H9 (cell line): ENCODE results near the gene MCF2L. TPM values are rescaled to one million over a fixed set of nuclear protein-coding genes. Genes with fewer than 3 reads are reported as not detected.

Experiments
- DNase-seq: peaks from one replicate; pipeline ENCODE4 v3.0.0-alpha.2; 2017
- H2AFZ ChIP-seq: one replicate; pipeline ENCODE4 v1.6.1; 2013; ENCODE audit warnings: mild to moderate bottlenecking, low read length, control low read depth, moderate library complexity
- H2AK5ac ChIP-seq: 2 replicates; pipeline ENCODE4 v1.6.1; 2013; ENCODE audit warnings: low read length, control low read depth, mixed read lengths; ENCODE audit not compliant: insufficient read length
- H2BK120ac ChIP-seq: one replicate; pipeline ENCODE4 v1.6.1; 2013; ENCODE audit warnings: low read depth, mild to moderate bottlenecking, low read length, control low read depth, inconsistent platforms; ENCODE audit not compliant: poor library complexity, severe bottlenecking
- H2BK12ac ChIP-seq: 2 replicates; pipeline ENCODE4 v1.6.1; 2013; ENCODE audit warnings: low read length, control low read depth, mixed read lengths, low read depth; ENCODE audit not compliant: insufficient read length
- H2BK15ac ChIP-seq: 2 replicates; pipeline ENCODE4 v1.6.1; 2013; ENCODE audit warnings: low read depth, low read length, control low read depth
- H2BK20ac ChIP-seq: one replicate; pipeline ENCODE4 v1.6.1; 2013; ENCODE audit warnings: low read depth, mild to moderate bottlenecking, low read length, control low read depth, inconsistent platforms; ENCODE audit not compliant: poor library complexity, severe bottlenecking
- H2BK5ac ChIP-seq: 2 replicates; pipeline ENCODE4 v1.6.1; 2013; ENCODE audit warnings: low read length, control low read depth, mixed read lengths; ENCODE audit not compliant: insufficient read length
- H3K14ac ChIP-seq: 2 replicates; pipeline ENCODE4 v1.6.1; 2013; ENCODE audit warnings: low read length, control low read depth; ENCODE audit not compliant: insufficient read depth
- H3K18ac ChIP-seq: 2 replicates; pipeline ENCODE4 v1.6.1; 2013; ENCODE audit warnings: low read depth, mild to moderate bottlenecking, mixed read lengths, low read length, control low read depth; ENCODE audit not compliant: insufficient read length
- H3K23ac ChIP-seq: 2 replicates; pipeline ENCODE4 v1.6.1; 2013; ENCODE audit warnings: low read length, control low read depth, mixed read lengths, low read depth; ENCODE audit not compliant: insufficient read length
- H3K23me2 ChIP-seq: 2 replicates; pipeline ENCODE4 v1.6.1; 2013; ENCODE audit warnings: low read depth, mild to moderate bottlenecking, mixed read lengths, low read length, control low read depth; ENCODE audit not compliant: insufficient read length, poor library complexity, severe bottlenecking
- H3K27ac ChIP-seq: 2 replicates; pipeline ENCODE4 v1.5.1; 2013; ENCODE audit warnings: low read length, control low read depth, mixed read lengths, low read depth; ENCODE audit not compliant: insufficient read length
- H3K27me3 ChIP-seq: 2 replicates; pipeline ENCODE4 v1.6.1; 2013; ENCODE audit warnings: low read length, control low read depth, inconsistent platforms; ENCODE audit not compliant: insufficient read depth
- H3K4ac ChIP-seq: 2 replicates; pipeline ENCODE4 v1.6.1; 2013; ENCODE audit warnings: low read depth, mild to moderate bottlenecking, control low read depth, inconsistent platforms, low read length, moderate library complexity
- H3K4me1 ChIP-seq: 2 replicates; pipeline ENCODE4 v1.6.1; 2013; ENCODE audit warnings: low read length, control low read depth, inconsistent platforms; ENCODE audit not compliant: insufficient read depth
- H3K4me2 ChIP-seq: 2 replicates; pipeline ENCODE4 v1.6.1; 2013; ENCODE audit warnings: low read length, control low read depth, mixed read lengths; ENCODE audit not compliant: insufficient read length, insufficient read depth
- H3K56ac ChIP-seq: 2 replicates; pipeline ENCODE4 v1.6.1; 2013; ENCODE audit warnings: low read depth, mild to moderate bottlenecking, mixed read lengths, low read length, control low read depth; ENCODE audit not compliant: insufficient read length
- H3K79me1 ChIP-seq: 2 replicates; pipeline ENCODE4 v1.6.1; 2013; ENCODE audit warnings: low read depth, mild to moderate bottlenecking, moderate library complexity, low read length, control low read depth, inconsistent platforms; ENCODE audit not compliant: insufficient read depth, poor library complexity, severe bottlenecking
- H3K79me2 ChIP-seq: 2 replicates; pipeline ENCODE4 v1.6.1; 2013; ENCODE audit warnings: low read length, control low read depth, inconsistent platforms; ENCODE audit not compliant: insufficient read depth
- H3K9ac ChIP-seq: 2 replicates; pipeline ENCODE4 v1.6.1; 2013; ENCODE audit warnings: low read length, control low read depth, mixed read lengths; ENCODE audit not compliant: insufficient read length; ENCODE audit errors: extremely low read depth
- H3K9me3 ChIP-seq: one replicate; pipeline ENCODE4 v1.6.1; 2013; ENCODE audit warnings: low read depth, low read length, inconsistent platforms; ENCODE audit not compliant: control insufficient read depth
- H3T11ph ChIP-seq: one replicate; pipeline ENCODE4 v1.6.1; 2013; ENCODE audit warnings: mild to moderate bottlenecking, low read length, control low read depth, inconsistent platforms
- H4K20me1 ChIP-seq: one replicate; pipeline ENCODE4 v1.6.1; 2013; ENCODE audit not compliant: control insufficient read depth, insufficient read length, insufficient read depth
- H4K5ac ChIP-seq: 2 replicates; pipeline ENCODE4 v1.6.1; 2013; ENCODE audit warnings: low read depth, mild to moderate bottlenecking, mixed read lengths, low read length, control low read depth; ENCODE audit not compliant: insufficient read length
- H4K8ac ChIP-seq: replicated peaks from 2 replicates; pipeline ENCODE4 v1.6.1; 2013; ENCODE audit warnings: low read length, control low read depth, mixed read lengths, low read depth; ENCODE audit not compliant: insufficient read length
- H4K91ac ChIP-seq: 2 replicates; pipeline ENCODE4 v1.6.1; 2013; ENCODE audit warnings: low read depth, mild to moderate bottlenecking, moderate library complexity, mixed read lengths, low read length, control low read depth; ENCODE audit not compliant: insufficient read length
- H3K27ac Mint-ChIP-seq, 3 experiments: 2 replicates in 2 of 3; 3 replicates in 1 of 3; pipeline ENCODE4 v1.8.0; 2020 to 2021; ENCODE audit warnings: mixed read lengths in 3 of 3, mild to moderate bottlenecking in 1 of 3, moderate library complexity in 1 of 3
- H3K27me3 Mint-ChIP-seq: 2 replicates; pipeline ENCODE4 v1.8.0; 2021; ENCODE audit warnings: low read depth, mild to moderate bottlenecking, moderate library complexity, mixed read lengths
- H3K36me3 Mint-ChIP-seq, 3 experiments: 2 replicates in 2 of 3; 3 replicates in 1 of 3; pipeline ENCODE4 v1.8.0; 2020 to 2021; ENCODE audit warnings: low read depth in 3 of 3, mixed read lengths in 3 of 3; ENCODE audit not compliant: insufficient read depth in 1 of 3
- H3K4me1 Mint-ChIP-seq, 2 experiments: 2 replicates each; pipeline ENCODE4 v1.8.0; 2020; ENCODE audit warnings: mixed read lengths in 2 of 2
- H3K4me3 Mint-ChIP-seq, 2 experiments: 2 replicates in 1 of 2; 3 replicates in 1 of 2; pipeline ENCODE4 v1.8.0; 2020 to 2021; ENCODE audit warnings: mild to moderate bottlenecking in 2 of 2, mixed read lengths in 2 of 2, moderate library complexity in 1 of 2
- H3K9me3 Mint-ChIP-seq, 2 experiments: 2 replicates in 1 of 2; 3 replicates in 1 of 2; pipeline ENCODE4 v1.8.0; 2020; ENCODE audit warnings: mild to moderate bottlenecking in 2 of 2, mixed read lengths in 2 of 2, moderate library complexity in 1 of 2
- CTCF ChIP-seq: fragments of 200-600 bp; sonication (generic); conservative IDR thresholded peaks from 3 replicates; pipeline ENCODE4 v1.8.0; 2021; ENCODE audit warnings: antibody characterized with exemption, mild to moderate bottlenecking
- WGBS: extraction: QIAGEN DNeasy Blood & Tissue Kit; methylation state at CpG from one replicate; pipeline ENCODE4 v1.1.7; 2013; ENCODE audit warnings: missing lambda C conversion rate, low lambda C conversion rate, mixed read lengths; ENCODE audit not compliant: insufficient read length; ENCODE audit errors: extremely low coverage; 5-methylcytosine and 5-hydroxymethylcytosine counted together
- total RNA-seq: library from RNA; stranded (reverse); gene quantifications from 2 replicates; pipeline ENCODE4 v1.2.1, GENCODE V29; 2021

The MCF2L gene
- total RNA-seq, 1 experiment from 2014 or later, result 18.5 TPM

- H4K20me1 ChIP-seq, result no peaks in the 10 kb centered on the region
- H4K5ac ChIP-seq, result no peak overlapping the region
- H3K23me2 ChIP-seq, result no peaks in the 10 kb centered on the region
- H3K23ac ChIP-seq, result no peak overlapping the region
- TF ChIP-seq CTCF, result no peak
- no peak overlapping the region for H4K91ac ChIP-seq
- H3K14ac ChIP-seq, result no peak overlapping the region
- no peak for DNase-seq
- H3K27ac ChIP-seq, result no peak overlapping the region
- H3K56ac ChIP-seq, result no peak overlapping the region
- no peak overlapping the region for H2AK5ac ChIP-seq
- Mint-ChIP-seq H3K4me3 (no peak overlapping the region), H3K36me3 (no peaks in the 10 kb centered on the region), H3K27ac (no peak overlapping the region), H3K27me3 (peaks cover 24% of the 10 kb centered on the region), H3K9me3 (no peaks in the 10 kb centered on the region), H3K4me1 (peaks cover 15 to 26% of the 10 kb centered on the region in 2 experiments)
- WGBS, result no CpG with 5 or more reads among the region's 19 CpGs
- no peak overlapping the region for H3T11ph ChIP-seq
- no peak overlapping the region for H2BK5ac ChIP-seq
- no peaks in the 10 kb centered on the region; the same call in 1 of the 2 replicates for H3K4me1 ChIP-seq
- no peak overlapping the region for H2AFZ ChIP-seq
- no peak overlapping the region for H4K8ac ChIP-seq
- no peak overlapping the region for H3K4ac ChIP-seq
- H3K79me1 ChIP-seq, result no peaks in the 10 kb centered on the region
- no peak overlapping the region for H2BK12ac ChIP-seq
- no peaks in the 10 kb centered on the region for H3K27me3 ChIP-seq
- H2BK15ac ChIP-seq, result no peak overlapping the region
- no peaks in the 10 kb centered on the region for H3K79me2 ChIP-seq
- no peak overlapping the region for H2BK120ac ChIP-seq
- no peak overlapping the region for H3K18ac ChIP-seq
- no peak overlapping the region for H3K9ac ChIP-seq
- no peak overlapping the region for H2BK20ac ChIP-seq
- H3K4me2 ChIP-seq, result no peak overlapping the region
- no peaks in the 10 kb centered on the region for H3K9me3 ChIP-seq
Observed at GRCh38 chr13:113124211-113124970, 155.4 kb downstream of the MCF2L start.
